Spleen (tissue), 7 donors: ENCODE measurements around the gene LTF.

Source experiments
- CTCF ChIP-seq, 11 experiments: fragments of 200-600 bp in 7 of 11; fragments of 450-650 bp in 4 of 11; sonication (generic) in 4 of 11; IDR thresholded peaks in 8 of 11; conservative IDR thresholded peaks in 3 of 11; 1 replicate in 7 of 11; 2 replicates in 4 of 11; pipeline versions ENCODE4 v1.4.0 to v1.8.0; 2016 to 2021; ENCODE audit warnings: antibody characterized with exemption in 11 of 11, inconsistent platforms in 4 of 11, mild to moderate bottlenecking in 1 of 11
- POLR2A ChIP-seq, 3 donors: fragments of 450-650 bp; IDR thresholded peaks; one replicate each; pipeline ENCODE4 v1.5.1; 2017; ENCODE audit warnings: antibody characterized with exemption in 3 of 3, mild to moderate bottlenecking in 1 of 3
- POLR2AphosphoS5 ChIP-seq, 3 donors: sonication (generic); formaldehyde crosslinking; IDR thresholded peaks; one replicate each; pipeline ENCODE4 v1.5.1; 2017; ENCODE audit warnings: antibody characterized with exemption in 3 of 3
- donor health status: DM: no; HTN: no; CAD: no; lungs with moderate emphysema.
- donor health status: DM: no; HTN: no; CAD: no.
- donor health status: DM: no; HTN: no; CAD: no.

- TF ChIP-seq CTCF (IDR thresholded peaks at IDR 0.05 in 8 of 11, conservative IDR thresholded peaks at IDR 0.05 in 3 of 11) (no peak), POLR2AphosphoS5 (IDR thresholded peaks at IDR 0.05) (no peak), POLR2A (IDR thresholded peaks at IDR 0.05) (no peak)
These were observed 12.4 kb upstream of the LTF start for GRCh38 chr3:46477145-46477544.
